Measurements from ENCODE around the gene MAL. TPM values are rescaled to one million over a fixed set of nuclear protein-coding genes. Genes with fewer than 3 reads are reported as not detected.

MAL gene
- polyA plus RNA-seq, 1 of the 3 experiments (the other 2 are of a cell fraction) = not detected

DNA sequence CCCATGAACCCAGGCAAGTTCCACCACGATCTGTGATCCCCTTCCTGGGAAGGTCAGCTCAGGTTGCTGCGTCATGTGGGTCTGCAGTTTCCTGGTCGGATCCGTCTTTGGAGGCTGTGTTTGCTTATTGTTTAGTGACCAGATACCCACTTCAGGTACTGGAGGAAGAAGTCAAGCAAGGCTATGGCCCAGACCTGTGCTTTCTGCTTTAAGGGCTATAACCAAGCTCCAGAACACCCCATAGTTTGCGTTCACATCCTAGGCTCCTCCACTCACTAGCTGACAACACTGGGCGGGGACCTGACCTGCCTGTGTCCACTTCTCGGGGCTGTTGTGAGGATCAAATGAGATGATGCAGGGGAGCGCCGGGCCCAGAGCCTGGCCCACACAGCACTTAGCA is 44.0 kb downstream of the MAL start:
- no peak overlapping the region for H3K4me2 ChIP-seq
- H3F3A ChIP-seq (replicated peaks; ENCODE audit: insufficient read depth) = no peaks in the 10 kb centered on the region
- DNase-seq = no peak
- no peaks in the 10 kb centered on the region for H3K79me2 ChIP-seq (ENCODE audit: insufficient read depth)
- no peaks in the 10 kb centered on the region for H4K20me1 ChIP-seq (ENCODE audit: insufficient read depth)
- no peaks in the 10 kb centered on the region; a peak in 1 of 4 replicates for H3K4me1 ChIP-seq (ENCODE audit: control insufficient read depth in 1 of 2, insufficient read depth in 2 of 2, low read depth in 1 of 2, low read length in 1 of 2)
- WGBS (ENCODE audit: low lambda C conversion rate) = 30% methylated on average over 8 of the region's 9 CpGs
- no peak overlapping the region for H2AFZ ChIP-seq (ENCODE audit: low read depth)
- no peak overlapping the region for H3K4me3 ChIP-seq (ENCODE audit: low read depth in 2 of 2, low read length in 1 of 2)
- H3K9me3 ChIP-seq = no peaks in the 10 kb centered on the region
- H3K27me3 ChIP-seq (ENCODE audit: insufficient read depth) = peaks cover 47% of the 10 kb centered on the region
- no peak overlapping the region for H3K9ac ChIP-seq
- no peak overlapping the region for H3K27ac ChIP-seq (ENCODE audit: low read depth in 2 of 2, low read length in 1 of 2)
- ChIA-PET POLR2A (no interaction called here), CTCF (interaction anchor here (2.6 kb wide), 1 partner anchor 11 kb away, joined by 7 read pairs; no protein-coding TSS in a partner anchor)
- H3K36me3 ChIP-seq (replicated peaks in 1 of 2; ENCODE audit: control insufficient read depth in 1 of 2, insufficient read depth in 2 of 2, low read length in 1 of 2) = no peaks in the 10 kb centered on the region
- H3K9me2 ChIP-seq = no peaks in the 10 kb centered on the region
- TF ChIP-seq TEAD4 (IDR thresholded peaks at IDR 0.05; ENCODE audit: borderline replicate concordance, insufficient read depth) = no peak
- no peak for TF ChIP-seq TCF12 (IDR thresholded peaks at IDR 0.05)
- no peak for TF ChIP-seq NRF1 (IDR thresholded peaks at IDR 0.05; ENCODE audit: low read depth, low read length)
- TF ChIP-seq, protein P1, sequence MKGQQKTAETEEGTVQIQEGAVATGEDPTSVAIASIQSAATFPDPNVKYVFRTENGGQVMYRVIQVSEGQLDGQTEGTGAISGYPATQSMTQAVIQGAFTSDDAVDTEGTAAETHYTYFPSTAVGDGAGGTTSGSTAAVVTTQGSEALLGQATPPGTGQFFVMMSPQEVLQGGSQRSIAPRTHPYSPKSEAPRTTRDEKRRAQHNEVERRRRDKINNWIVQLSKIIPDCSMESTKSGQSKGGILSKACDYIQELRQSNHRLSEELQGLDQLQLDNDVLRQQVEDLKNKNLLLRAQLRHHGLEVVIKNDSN (IDR thresholded peaks at IDR 0.05; ENCODE audit: borderline replicate concordance, low read depth) = no peak
- no peak for TF ChIP-seq TAF1 (IDR thresholded peaks at IDR 0.05; ENCODE audit: borderline replicate concordance, low read depth, low read length)
- no peak for TF ChIP-seq NFIC (IDR thresholded peaks at IDR 0.05; ENCODE audit: borderline replicate concordance)
- TF ChIP-seq, protein P2, sequence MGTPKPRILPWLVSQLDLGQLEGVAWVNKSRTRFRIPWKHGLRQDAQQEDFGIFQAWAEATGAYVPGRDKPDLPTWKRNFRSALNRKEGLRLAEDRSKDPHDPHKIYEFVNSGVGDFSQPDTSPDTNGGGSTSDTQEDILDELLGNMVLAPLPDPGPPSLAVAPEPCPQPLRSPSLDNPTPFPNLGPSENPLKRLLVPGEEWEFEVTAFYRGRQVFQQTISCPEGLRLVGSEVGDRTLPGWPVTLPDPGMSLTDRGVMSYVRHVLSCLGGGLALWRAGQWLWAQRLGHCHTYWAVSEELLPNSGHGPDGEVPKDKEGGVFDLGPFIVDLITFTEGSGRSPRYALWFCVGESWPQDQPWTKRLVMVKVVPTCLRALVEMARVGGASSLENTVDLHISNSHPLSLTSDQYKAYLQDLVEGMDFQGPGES (IDR thresholded peaks at IDR 0.05; ENCODE audit: low read depth, low read length) = no peak
- no peak for TF ChIP-seq FOXJ3 (CRISPR knock-in tag; IDR thresholded peaks at IDR 0.05)
- TF ChIP-seq, protein P3, sequence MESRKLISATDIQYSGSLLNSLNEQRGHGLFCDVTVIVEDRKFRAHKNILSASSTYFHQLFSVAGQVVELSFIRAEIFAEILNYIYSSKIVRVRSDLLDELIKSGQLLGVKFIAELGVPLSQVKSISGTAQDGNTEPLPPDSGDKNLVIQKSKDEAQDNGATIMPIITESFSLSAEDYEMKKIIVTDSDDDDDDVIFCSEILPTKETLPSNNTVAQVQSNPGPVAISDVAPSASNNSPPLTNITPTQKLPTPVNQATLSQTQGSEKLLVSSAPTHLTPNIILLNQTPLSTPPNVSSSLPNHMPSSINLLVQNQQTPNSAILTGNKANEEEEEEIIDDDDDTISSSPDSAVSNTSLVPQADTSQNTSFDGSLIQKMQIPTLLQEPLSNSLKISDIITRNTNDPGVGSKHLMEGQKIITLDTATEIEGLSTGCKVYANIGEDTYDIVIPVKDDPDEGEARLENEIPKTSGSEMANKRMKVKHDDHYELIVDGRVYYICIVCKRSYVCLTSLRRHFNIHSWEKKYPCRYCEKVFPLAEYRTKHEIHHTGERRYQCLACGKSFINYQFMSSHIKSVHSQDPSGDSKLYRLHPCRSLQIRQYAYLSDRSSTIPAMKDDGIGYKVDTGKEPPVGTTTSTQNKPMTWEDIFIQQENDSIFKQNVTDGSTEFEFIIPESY (IDR thresholded peaks at IDR 0.05; ENCODE audit: borderline replicate concordance, low read depth) = no peak
- no peak for TF ChIP-seq MAX (IDR thresholded peaks at IDR 0.05; ENCODE audit: low read depth)
- TF ChIP-seq, protein P4, sequence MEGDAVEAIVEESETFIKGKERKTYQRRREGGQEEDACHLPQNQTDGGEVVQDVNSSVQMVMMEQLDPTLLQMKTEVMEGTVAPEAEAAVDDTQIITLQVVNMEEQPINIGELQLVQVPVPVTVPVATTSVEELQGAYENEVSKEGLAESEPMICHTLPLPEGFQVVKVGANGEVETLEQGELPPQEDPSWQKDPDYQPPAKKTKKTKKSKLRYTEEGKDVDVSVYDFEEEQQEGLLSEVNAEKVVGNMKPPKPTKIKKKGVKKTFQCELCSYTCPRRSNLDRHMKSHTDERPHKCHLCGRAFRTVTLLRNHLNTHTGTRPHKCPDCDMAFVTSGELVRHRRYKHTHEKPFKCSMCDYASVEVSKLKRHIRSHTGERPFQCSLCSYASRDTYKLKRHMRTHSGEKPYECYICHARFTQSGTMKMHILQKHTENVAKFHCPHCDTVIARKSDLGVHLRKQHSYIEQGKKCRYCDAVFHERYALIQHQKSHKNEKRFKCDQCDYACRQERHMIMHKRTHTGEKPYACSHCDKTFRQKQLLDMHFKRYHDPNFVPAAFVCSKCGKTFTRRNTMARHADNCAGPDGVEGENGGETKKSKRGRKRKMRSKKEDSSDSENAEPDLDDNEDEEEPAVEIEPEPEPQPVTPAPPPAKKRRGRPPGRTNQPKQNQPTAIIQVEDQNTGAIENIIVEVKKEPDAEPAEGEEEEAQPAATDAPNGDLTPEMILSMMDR (IDR thresholded peaks at IDR 0.05) = no peak
- TF ChIP-seq SMC3 (IDR thresholded peaks at IDR 0.05; ENCODE audit: low read depth, low read length) = no peak
- TF ChIP-seq RAD21 (IDR thresholded peaks at IDR 0.05; ENCODE audit: low read length) = no peak
- no peak for TF ChIP-seq POLR2AphosphoS5 (IDR thresholded peaks at IDR 0.05; ENCODE audit: low read depth, low read length)
- no peak for TF ChIP-seq EP300 (IDR thresholded peaks at IDR 0.05; ENCODE audit: borderline replicate concordance in 1 of 2, low read depth in 1 of 2, low read length in 1 of 2)
- TF ChIP-seq RXRA (IDR thresholded peaks at IDR 0.05; ENCODE audit: borderline replicate concordance, low read depth) = no peak
- no peak for TF ChIP-seq EZH2phosphoT487 (IDR thresholded peaks at IDR 0.05; ENCODE audit: borderline replicate concordance, low read depth)

All from SK-N-SH (cell line).